SK-N-SH (cell line): ENCODE results near the gene DUSP1. TPM values are rescaled to one million over a fixed set of nuclear protein-coding genes. Genes with fewer than 3 reads are reported as not detected.

Experiments
- CTCF ChIA-PET: fragments of 300-600, 350-600 bp; formaldehyde crosslinking; extraction: SDS; loops from one replicate; lab custom pipeline; 2021; lab: Yijun Ruan, JAX
- POLR2A ChIA-PET: fragments of 350-600 bp; sonication (Branson Sonifier 250); formaldehyde crosslinking; extraction: SDS; loops from one replicate; lab custom pipeline; 2020; ENCODE audit warnings: antibody characterized with exemption, inconsistent platforms; lab: Yijun Ruan, JAX
- DNase-seq: peaks from one replicate; pipeline ENCODE4 v3.0.0; 2012
- H2AFZ ChIP-seq: fragments of 200-600 bp; sonication (generic); 2 replicates; pipeline ENCODE4 v1.8.1; 2016; ENCODE audit warnings: antibody characterized with exemption, mild to moderate bottlenecking, low read depth
- H3F3A ChIP-seq: fragments of 200-600 bp; sonication (generic); replicated peaks from 2 replicates; pipeline ENCODE3; 2016; ENCODE audit warnings: antibody characterized with exemption, mild to moderate bottlenecking; ENCODE audit not compliant: insufficient read depth
- H3K27ac ChIP-seq, 2 experiments: fragments of 200-500 bp in 1 of 2; fragments of 200-600 bp in 1 of 2; sonication (Bioruptor generic) in 1 of 2; sonication (generic), shearing (Covaris generic) in 1 of 2; 2 replicates each; pipeline versions ENCODE4 v1.5.1 to v1.6.1; 2014 to 2016; ENCODE audit warnings: low read depth in 2 of 2, inconsistent platforms in 1 of 2, low read length in 1 of 2, mild to moderate bottlenecking in 1 of 2, mixed read lengths in 1 of 2
- H3K27me3 ChIP-seq: fragments of 200-600 bp; sonication (generic), shearing (Covaris generic); 2 replicates; pipeline ENCODE4 v1.6.1; 2016; ENCODE audit warnings: mixed run types; ENCODE audit not compliant: insufficient read depth
- H3K36me3 ChIP-seq, 2 experiments: fragments of 200-500 bp in 1 of 2; fragments of 200-600 bp in 1 of 2; sonication (Bioruptor generic) in 1 of 2; sonication (generic) in 1 of 2; replicated peaks in 1 of 2; 2 replicates each; pipeline versions ENCODE3 to v1.5.1; 2014 to 2016; ENCODE audit warnings: low read length in 1 of 2, mild to moderate bottlenecking in 1 of 2; ENCODE audit not compliant: insufficient read depth in 2 of 2, control insufficient read depth in 1 of 2
- H3K4me1 ChIP-seq, 2 experiments: fragments of 200-500 bp in 1 of 2; fragments of 200-600 bp in 1 of 2; sonication (Bioruptor generic) in 1 of 2; sonication (generic), shearing (Covaris generic) in 1 of 2; 2 replicates each; pipeline versions ENCODE4 v1.5.1 to v1.6.1; 2014 to 2016; ENCODE audit warnings: low read depth in 1 of 2, low read length in 1 of 2, mixed run types in 1 of 2; ENCODE audit not compliant: insufficient read depth in 2 of 2, control insufficient read depth in 1 of 2
- H3K4me2 ChIP-seq: fragments of 200-600 bp; sonication (generic), shearing (Covaris generic); 2 replicates; pipeline ENCODE4 v1.6.1; 2017; ENCODE audit warnings: mixed run types
- H3K4me3 ChIP-seq, 2 experiments: fragments of 200-500 bp in 1 of 2; fragments of 200-600 bp in 1 of 2; sonication (Bioruptor generic) in 1 of 2; sonication (generic), shearing (Covaris generic) in 1 of 2; 2 replicates each; pipeline versions ENCODE4 v1.5.1 to v1.8.1; 2014 to 2016; ENCODE audit warnings: low read depth in 2 of 2, inconsistent platforms in 1 of 2, low read length in 1 of 2, mild to moderate bottlenecking in 1 of 2, mixed read lengths in 1 of 2, moderate library complexity in 1 of 2
- H3K79me2 ChIP-seq: fragments of 200-600 bp; sonication (generic); 2 replicates; pipeline ENCODE4 v1.8.1; 2017; ENCODE audit warnings: mild to moderate bottlenecking; ENCODE audit not compliant: insufficient read depth
- H3K9ac ChIP-seq: fragments of 200-600 bp; sonication (generic); 2 replicates; pipeline ENCODE4 v1.6.1; 2017; ENCODE audit warnings: mixed run types
- H3K9me2 ChIP-seq: fragments of 200-600 bp; sonication (generic); 2 replicates; pipeline ENCODE4 v1.6.1; 2017; ENCODE audit warnings: mixed run types
- H3K9me3 ChIP-seq: fragments of 200-600 bp; sonication (generic); 2 replicates; pipeline ENCODE4 v1.6.1; 2017; ENCODE audit warnings: mixed run types, mild to moderate bottlenecking, moderate library complexity
- H4K20me1 ChIP-seq: fragments of 200-600 bp; sonication (generic); 2 replicates; pipeline ENCODE4 v1.6.1; 2017; ENCODE audit warnings: mild to moderate bottlenecking, mixed run types; ENCODE audit not compliant: insufficient read depth
- EP300 ChIP-seq, 2 experiments: IDR thresholded peaks; 2 replicates each; pipeline versions ENCODE4 v1.4.0 to v1.6.1; 2012; ENCODE audit warnings: borderline replicate concordance in 1 of 2, low read depth in 1 of 2, low read length in 1 of 2
- EZH2phosphoT487 ChIP-seq: fragments of 200-600 bp; sonication (generic); IDR thresholded peaks from 2 replicates; pipeline ENCODE4 v1.6.1; 2017; ENCODE audit warnings: low read depth, mixed run types, mild to moderate bottlenecking, antibody characterized with exemption, moderate library complexity, borderline replicate concordance
- FOSL2 ChIP-seq: IDR thresholded peaks from 2 replicates; pipeline ENCODE4 v1.4.0; 2012; ENCODE audit warnings: low read depth, mild to moderate bottlenecking, moderate library complexity, borderline replicate concordance
- FOXM1 ChIP-seq: IDR thresholded peaks from 2 replicates; pipeline ENCODE4 v1.4.0; 2012; ENCODE audit warnings: low read depth, mild to moderate bottlenecking
- JUND ChIP-seq: IDR thresholded peaks from 2 replicates; pipeline ENCODE4 v1.4.0; 2012
- MEF2A ChIP-seq: IDR thresholded peaks from 2 replicates; pipeline ENCODE4 v1.4.0; 2012; ENCODE audit warnings: low read depth, borderline replicate concordance
- NFIC ChIP-seq: IDR thresholded peaks from 2 replicates; pipeline ENCODE4 v1.4.0; 2012; ENCODE audit warnings: borderline replicate concordance
- POLR2AphosphoS5 ChIP-seq: IDR thresholded peaks from 2 replicates; pipeline ENCODE4 v1.6.1; 2012; ENCODE audit warnings: low read depth, low read length
- RAD21 ChIP-seq: IDR thresholded peaks from 2 replicates; pipeline ENCODE4 v1.6.1; 2012; ENCODE audit warnings: mild to moderate bottlenecking, low read length
- RCOR1 ChIP-seq: fragments of 150-350 bp; IDR thresholded peaks from 2 replicates; pipeline ENCODE4 v1.6.1; 2017; ENCODE audit warnings: antibody characterized with exemption, low read length
- RFX5 ChIP-seq: IDR thresholded peaks from 2 replicates; pipeline ENCODE4 v1.6.1; 2012; ENCODE audit warnings: mild to moderate bottlenecking, improper control_type of control experiment, low read length
- SIN3A ChIP-seq: IDR thresholded peaks from 2 replicates; pipeline ENCODE4 v1.6.1; 2012; ENCODE audit warnings: low read depth, mild to moderate bottlenecking, low read length, moderate library complexity, borderline replicate concordance
- SMC3 ChIP-seq: IDR thresholded peaks from 2 replicates; pipeline ENCODE4 v1.6.1; 2012; ENCODE audit warnings: low read depth, low read length, improper control_type of control experiment
- TAF1 ChIP-seq: IDR thresholded peaks from 2 replicates; pipeline ENCODE4 v1.6.1; 2012; ENCODE audit warnings: low read depth, mild to moderate bottlenecking, low read length, moderate library complexity, borderline replicate concordance
- TCF12 ChIP-seq: IDR thresholded peaks from 2 replicates; pipeline ENCODE4 v1.4.0; 2012
- USF1 ChIP-seq: IDR thresholded peaks from 2 replicates; pipeline ENCODE4 v1.4.0; 2012; ENCODE audit warnings: low read depth, borderline replicate concordance
- USF2 ChIP-seq: fragments of 150-350 bp; IDR thresholded peaks from 2 replicates; pipeline ENCODE4 v1.6.1; 2017; ENCODE audit warnings: antibody characterized with exemption, low read length, low read depth, borderline replicate concordance
- YY1 ChIP-seq: IDR thresholded peaks from 2 replicates; pipeline ENCODE4 v1.4.0; 2012; ENCODE audit warnings: low read depth, mild to moderate bottlenecking
- WGBS: methylation state at CpG from one replicate; pipeline ENCODE4 v1.1.6; 2017; ENCODE audit warnings: low lambda C conversion rate; 5-methylcytosine and 5-hydroxymethylcytosine counted together
- polyA plus RNA-seq, 3 experiments: library from polyadenylated mRNA; depleted of rRNA; stranded (reverse); fragments of >200 nt; gene quantifications; 2 replicates each; pipeline ENCODE4 v1.2.3, GENCODE V29; 2012
- TF ChIP-seq, protein P1 (sequence below): IDR thresholded peaks from 2 replicates; pipeline ENCODE4 v1.6.1; 2012; ENCODE audit warnings: mild to moderate bottlenecking, low read depth, low read length, moderate library complexity
- TF ChIP-seq, protein P2 (sequence below): IDR thresholded peaks from 2 replicates; pipeline ENCODE4 v1.4.0; 2012; ENCODE audit warnings: low read depth, borderline replicate concordance
- TF ChIP-seq, protein P3 (sequence below): IDR thresholded peaks from 2 replicates; pipeline ENCODE4 v1.4.0; 2012; ENCODE audit warnings: low read depth
- TF ChIP-seq, protein P4 (sequence below): fragments of 150-350 bp; IDR thresholded peaks from 2 replicates; pipeline ENCODE4 v1.6.1; 2016; ENCODE audit warnings: mild to moderate bottlenecking, low read depth, low read length

DUSP1 gene
- polyA plus RNA-seq, 1 of the 3 experiments (the other 2 are of a cell fraction) = 455 TPM

GRCh38 chr5:172764861-172765765 lies 5.9 kb downstream of the DUSP1 start:
- Histone ChIP-seq H3K4me3 (peak overlapping the region; percentile 58 to 59), H3F3A (peaks cover 56% of the 10 kb centered on the region), H3K27me3 (no peaks in the 10 kb centered on the region), H3K9ac (peak overlapping the region; percentile 96), H2AFZ (no peak overlapping the region), H3K4me2 (peak overlapping the region; percentile 95), H3K36me3 (peaks cover 21 to 26% of the 10 kb centered on the region in 2 experiments), H3K9me2 (no peaks in the 10 kb centered on the region), H3K27ac (peak overlapping the region; percentile 98 to 100), H3K79me2 (peaks cover 34% of the 10 kb centered on the region), H4K20me1 (peaks cover 43% of the 10 kb centered on the region), H3K9me3 (0 out of 2 replicates have a peak, but pooled peaks cover 4% of the 10 kb centered on the region), H3K4me1 (peaks cover 4 to 37% of the 10 kb centered on the region in 2 experiments; a peak in 2 of 4 replicates)
- ChIA-PET POLR2A (interaction anchor here (0.7 to 1.3 kb wide), 6 partner anchors 23 to 319 kb away, joined by 3 to 5 read pairs (median 4); partner anchors contain the start of gene RPL26L1), CTCF (interaction anchor here (0.6 to 2.4 kb wide), 10 partner anchors 33 to 168 kb away, joined by 3 to 22 read pairs (median 4); no protein-coding TSS in a partner anchor)
- DNase-seq = peak; percentile 93
- 14% methylated on average over 15 of the region's 24 CpGs for WGBS
- TF ChIP-seq FOSL2 = peak; percentile 50; the same call in 1 of the 2 replicates
- TF ChIP-seq FOXM1 = no peak
- peak; percentile 64; the same call in 1 of the 2 replicates for TF ChIP-seq TCF12
- TF ChIP-seq EZH2phosphoT487 = no peak
- TF ChIP-seq NFIC = peak; percentile 48; the same call in 1 of the 2 replicates
- no peak for TF ChIP-seq RAD21
- no peak; the same call in none of the 2 replicates for TF ChIP-seq SIN3A
- peak; percentile 31; the same call in 1 of the 2 replicates for TF ChIP-seq TAF1
- TF ChIP-seq RFX5 = peak; percentile 57; the same call in 1 of the 2 replicates
- no peak for TF ChIP-seq YY1
- TF ChIP-seq, protein P1, sequence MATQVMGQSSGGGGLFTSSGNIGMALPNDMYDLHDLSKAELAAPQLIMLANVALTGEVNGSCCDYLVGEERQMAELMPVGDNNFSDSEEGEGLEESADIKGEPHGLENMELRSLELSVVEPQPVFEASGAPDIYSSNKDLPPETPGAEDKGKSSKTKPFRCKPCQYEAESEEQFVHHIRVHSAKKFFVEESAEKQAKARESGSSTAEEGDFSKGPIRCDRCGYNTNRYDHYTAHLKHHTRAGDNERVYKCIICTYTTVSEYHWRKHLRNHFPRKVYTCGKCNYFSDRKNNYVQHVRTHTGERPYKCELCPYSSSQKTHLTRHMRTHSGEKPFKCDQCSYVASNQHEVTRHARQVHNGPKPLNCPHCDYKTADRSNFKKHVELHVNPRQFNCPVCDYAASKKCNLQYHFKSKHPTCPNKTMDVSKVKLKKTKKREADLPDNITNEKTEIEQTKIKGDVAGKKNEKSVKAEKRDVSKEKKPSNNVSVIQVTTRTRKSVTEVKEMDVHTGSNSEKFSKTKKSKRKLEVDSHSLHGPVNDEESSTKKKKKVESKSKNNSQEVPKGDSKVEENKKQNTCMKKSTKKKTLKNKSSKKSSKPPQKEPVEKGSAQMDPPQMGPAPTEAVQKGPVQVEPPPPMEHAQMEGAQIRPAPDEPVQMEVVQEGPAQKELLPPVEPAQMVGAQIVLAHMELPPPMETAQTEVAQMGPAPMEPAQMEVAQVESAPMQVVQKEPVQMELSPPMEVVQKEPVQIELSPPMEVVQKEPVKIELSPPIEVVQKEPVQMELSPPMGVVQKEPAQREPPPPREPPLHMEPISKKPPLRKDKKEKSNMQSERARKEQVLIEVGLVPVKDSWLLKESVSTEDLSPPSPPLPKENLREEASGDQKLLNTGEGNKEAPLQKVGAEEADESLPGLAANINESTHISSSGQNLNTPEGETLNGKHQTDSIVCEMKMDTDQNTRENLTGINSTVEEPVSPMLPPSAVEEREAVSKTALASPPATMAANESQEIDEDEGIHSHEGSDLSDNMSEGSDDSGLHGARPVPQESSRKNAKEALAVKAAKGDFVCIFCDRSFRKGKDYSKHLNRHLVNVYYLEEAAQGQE = no peak
- TF ChIP-seq, protein P2, sequence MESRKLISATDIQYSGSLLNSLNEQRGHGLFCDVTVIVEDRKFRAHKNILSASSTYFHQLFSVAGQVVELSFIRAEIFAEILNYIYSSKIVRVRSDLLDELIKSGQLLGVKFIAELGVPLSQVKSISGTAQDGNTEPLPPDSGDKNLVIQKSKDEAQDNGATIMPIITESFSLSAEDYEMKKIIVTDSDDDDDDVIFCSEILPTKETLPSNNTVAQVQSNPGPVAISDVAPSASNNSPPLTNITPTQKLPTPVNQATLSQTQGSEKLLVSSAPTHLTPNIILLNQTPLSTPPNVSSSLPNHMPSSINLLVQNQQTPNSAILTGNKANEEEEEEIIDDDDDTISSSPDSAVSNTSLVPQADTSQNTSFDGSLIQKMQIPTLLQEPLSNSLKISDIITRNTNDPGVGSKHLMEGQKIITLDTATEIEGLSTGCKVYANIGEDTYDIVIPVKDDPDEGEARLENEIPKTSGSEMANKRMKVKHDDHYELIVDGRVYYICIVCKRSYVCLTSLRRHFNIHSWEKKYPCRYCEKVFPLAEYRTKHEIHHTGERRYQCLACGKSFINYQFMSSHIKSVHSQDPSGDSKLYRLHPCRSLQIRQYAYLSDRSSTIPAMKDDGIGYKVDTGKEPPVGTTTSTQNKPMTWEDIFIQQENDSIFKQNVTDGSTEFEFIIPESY = no peak
- TF ChIP-seq, protein P3, sequence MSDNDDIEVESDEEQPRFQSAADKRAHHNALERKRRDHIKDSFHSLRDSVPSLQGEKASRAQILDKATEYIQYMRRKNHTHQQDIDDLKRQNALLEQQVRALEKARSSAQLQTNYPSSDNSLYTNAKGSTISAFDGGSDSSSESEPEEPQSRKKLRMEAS = peak; percentile 66
- TF ChIP-seq EP300 (IDR thresholded peaks at IDR 0.05; ENCODE audit: borderline replicate concordance in 1 of 2, low read depth in 1 of 2, low read length in 1 of 2) = peak in 1 of 2 experiments; percentile 68; a peak in 2 of 4 replicates
- no peak for TF ChIP-seq USF2
- TF ChIP-seq, protein P4, sequence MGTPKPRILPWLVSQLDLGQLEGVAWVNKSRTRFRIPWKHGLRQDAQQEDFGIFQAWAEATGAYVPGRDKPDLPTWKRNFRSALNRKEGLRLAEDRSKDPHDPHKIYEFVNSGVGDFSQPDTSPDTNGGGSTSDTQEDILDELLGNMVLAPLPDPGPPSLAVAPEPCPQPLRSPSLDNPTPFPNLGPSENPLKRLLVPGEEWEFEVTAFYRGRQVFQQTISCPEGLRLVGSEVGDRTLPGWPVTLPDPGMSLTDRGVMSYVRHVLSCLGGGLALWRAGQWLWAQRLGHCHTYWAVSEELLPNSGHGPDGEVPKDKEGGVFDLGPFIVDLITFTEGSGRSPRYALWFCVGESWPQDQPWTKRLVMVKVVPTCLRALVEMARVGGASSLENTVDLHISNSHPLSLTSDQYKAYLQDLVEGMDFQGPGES = no peak
- TF ChIP-seq USF1 = no peak
- 0 out of 2 replicates have a peak, but pooled peaks have one; percentile 44 for TF ChIP-seq POLR2AphosphoS5
- TF ChIP-seq MEF2A = no peak
- no peak for TF ChIP-seq RCOR1
- TF ChIP-seq SMC3 = no peak
- TF ChIP-seq JUND = peak; percentile 59
